Mucosa of descending colon (tissue), 3 donors: Measurements from ENCODE around the gene C4orf17. TPM values are rescaled to one million over a fixed set of nuclear protein-coding genes. Genes with fewer than 3 reads are reported as not detected.

Experiments
- ATAC-seq: fragments of 200-7000 bp; cut with Tn5 transposase; one replicate; pipeline ENCODE4 v1.9.1; 2020; ENCODE audit warnings: mild to moderate bottlenecking, moderate library complexity
- DNase-seq, 3 donors: peaks; one replicate each; pipeline ENCODE4 v3.0.0-alpha.2; 2020
- H3K36me3 ChIP-seq: fragments of 200-600 bp; one replicate; pipeline ENCODE4 v1.8.0; 2021; ENCODE audit warnings: low read depth, mild to moderate bottlenecking
- H3K4me1 ChIP-seq: fragments of 200-600 bp; one replicate; pipeline ENCODE4 v1.8.0; 2021; ENCODE audit warnings: low read depth, mild to moderate bottlenecking
- H3K4me3 ChIP-seq: fragments of 200-600 bp; one replicate; pipeline ENCODE4 v1.8.0; 2021; ENCODE audit warnings: mild to moderate bottlenecking
- H3K9me3 ChIP-seq: fragments of 200-600 bp; one replicate; pipeline ENCODE4 v1.8.0; 2021; ENCODE audit warnings: mild to moderate bottlenecking
- intact Hi-C, 2 donors: fragments of 100-400 bp; cut with DNase I in 1 of 2; cut with micrococcal nuclease in 1 of 2; formaldehyde crosslinking; loops; one replicate each; pipeline versions ENCODE4 v1.11.0 to v1.11.1; 2022; cut with DNase I, micrococcal nuclease
- total RNA-seq, 3 donors: library from RNA; stranded (reverse); fragmentation: NEBNext Ultra II Directional in 2 of 3; extraction: Animal tissue kit (Norgen Biotek cat#: 25700) in 2 of 3; gene quantifications; one replicate each; pipeline versions ENCODE4 v1.2.1 to v1.2.4, GENCODE V29; 2021 to 2023
- TF ChIP-seq, protein P1 (sequence below): fragments of 200-600 bp; IDR thresholded peaks from one replicate; pipeline ENCODE4 v1.8.0; 2022; ENCODE audit warnings: antibody characterized with exemption, mild to moderate bottlenecking
- donor health status: DM: no; HTN: no; CAD: no; lungs with moderate emphysema.
- donor health status: DM: no; HTN: no; CAD: no.
- donor health status: DM: no; HTN: yes; CAD: no.

Gene C4orf17
- total RNA-seq, 3 donors from 2014 or later, result not detected

DNA sequence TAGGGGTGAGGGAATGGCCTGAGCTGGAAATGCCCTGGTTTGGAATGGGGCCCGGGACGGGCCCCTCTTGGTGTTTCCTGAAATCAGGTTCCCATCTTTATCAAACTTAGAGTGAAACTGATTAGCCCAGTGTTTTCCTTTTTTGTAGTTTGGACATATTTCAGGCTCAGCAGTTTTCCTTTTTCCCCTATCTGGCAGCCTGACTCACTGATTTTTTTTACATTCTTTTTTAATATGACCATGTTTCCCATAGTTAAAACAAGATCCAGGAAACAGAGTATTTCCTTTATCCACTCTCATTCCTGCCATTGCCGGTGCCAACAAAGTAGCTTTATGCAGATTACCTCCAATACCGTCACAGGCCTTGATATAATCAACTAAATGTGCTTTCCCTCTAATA lies 20.5 kb upstream of the C4orf17 start:
- no peak for ATAC-seq
- no peaks in the 10 kb centered on the region for H3K4me1 ChIP-seq
- intact Hi-C loops, result no loop called here
- TF ChIP-seq, protein P1, sequence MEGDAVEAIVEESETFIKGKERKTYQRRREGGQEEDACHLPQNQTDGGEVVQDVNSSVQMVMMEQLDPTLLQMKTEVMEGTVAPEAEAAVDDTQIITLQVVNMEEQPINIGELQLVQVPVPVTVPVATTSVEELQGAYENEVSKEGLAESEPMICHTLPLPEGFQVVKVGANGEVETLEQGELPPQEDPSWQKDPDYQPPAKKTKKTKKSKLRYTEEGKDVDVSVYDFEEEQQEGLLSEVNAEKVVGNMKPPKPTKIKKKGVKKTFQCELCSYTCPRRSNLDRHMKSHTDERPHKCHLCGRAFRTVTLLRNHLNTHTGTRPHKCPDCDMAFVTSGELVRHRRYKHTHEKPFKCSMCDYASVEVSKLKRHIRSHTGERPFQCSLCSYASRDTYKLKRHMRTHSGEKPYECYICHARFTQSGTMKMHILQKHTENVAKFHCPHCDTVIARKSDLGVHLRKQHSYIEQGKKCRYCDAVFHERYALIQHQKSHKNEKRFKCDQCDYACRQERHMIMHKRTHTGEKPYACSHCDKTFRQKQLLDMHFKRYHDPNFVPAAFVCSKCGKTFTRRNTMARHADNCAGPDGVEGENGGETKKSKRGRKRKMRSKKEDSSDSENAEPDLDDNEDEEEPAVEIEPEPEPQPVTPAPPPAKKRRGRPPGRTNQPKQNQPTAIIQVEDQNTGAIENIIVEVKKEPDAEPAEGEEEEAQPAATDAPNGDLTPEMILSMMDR, result no peak
- no peak overlapping the region for H3K4me3 ChIP-seq
- peaks cover 27% of the 10 kb centered on the region for H3K9me3 ChIP-seq
- DNase-seq, result no peak
- no peaks in the 10 kb centered on the region for H3K36me3 ChIP-seq

DNA sequence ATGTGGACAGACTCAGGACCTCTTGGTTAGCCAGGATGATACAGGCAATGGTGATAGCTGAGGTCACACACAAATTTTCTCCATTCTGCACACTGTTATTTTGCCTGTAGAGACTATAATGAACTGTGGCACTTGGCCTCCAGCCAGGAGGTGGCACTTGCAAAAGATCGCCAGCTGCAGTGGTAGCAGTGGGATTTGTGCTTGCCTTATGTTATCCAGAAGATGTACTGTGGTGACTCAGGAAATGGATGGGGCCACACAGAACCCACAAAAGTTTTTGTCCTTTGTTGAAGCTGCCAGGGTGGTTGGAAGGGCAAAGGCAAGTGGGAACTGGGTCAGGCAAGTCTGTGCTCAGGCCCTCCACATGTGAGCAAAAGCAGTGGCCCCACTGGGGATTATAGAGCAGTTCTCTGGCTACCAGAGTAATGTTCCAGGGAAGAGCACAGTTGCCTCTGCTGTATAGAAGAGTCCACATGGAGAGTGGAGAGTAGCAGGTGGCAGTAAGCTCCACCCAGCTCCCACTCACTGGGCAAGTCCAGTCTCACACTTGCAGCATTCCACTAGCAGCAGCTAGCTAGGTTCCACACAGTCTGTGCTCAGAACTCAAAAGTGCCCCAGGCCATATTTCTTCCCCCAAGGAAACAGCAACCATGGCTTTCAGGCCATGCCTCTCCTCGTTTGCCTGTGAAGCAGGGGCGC lies 5.9 kb upstream of the C4orf17 start:
- H3K36me3 ChIP-seq, result no peaks in the 10 kb centered on the region
- H3K9me3 ChIP-seq, result no peaks in the 10 kb centered on the region
- DNase-seq (no peak), ATAC-seq (no peak)
- TF ChIP-seq, protein P1, result no peak
- H3K4me3 ChIP-seq, result no peak overlapping the region
- intact Hi-C loops, result no loop called here
- H3K4me1 ChIP-seq, result no peaks in the 10 kb centered on the region

DNA sequence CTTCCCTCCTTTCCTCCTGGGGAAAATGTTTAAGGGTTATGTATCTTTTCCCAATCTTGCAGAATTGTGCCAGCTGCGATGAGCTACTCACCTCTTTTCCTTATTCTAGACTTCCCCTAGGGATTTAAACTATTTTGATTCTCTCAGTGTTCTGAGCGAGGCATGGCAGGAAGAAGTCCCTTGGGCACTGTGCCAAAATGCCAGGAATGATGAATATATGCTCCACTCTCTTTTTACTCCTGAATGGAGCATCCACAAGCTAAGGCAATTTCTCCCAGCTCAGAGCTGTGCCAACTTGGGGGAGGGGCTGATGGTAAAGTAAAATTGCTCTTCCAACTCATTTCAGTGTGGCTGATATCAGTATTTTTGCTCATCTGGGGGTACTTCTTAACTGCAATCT lies 4.0 kb upstream of the C4orf17 start:
- Histone ChIP-seq H3K36me3 (no peaks in the 10 kb centered on the region), H3K9me3 (no peaks in the 10 kb centered on the region), H3K4me3 (no peak overlapping the region), H3K4me1 (no peaks in the 10 kb centered on the region)
- ATAC-seq (no peak), DNase-seq (no peak)
- intact Hi-C loops, result no loop called here
- TF ChIP-seq, protein P1, result no peak

DNA sequence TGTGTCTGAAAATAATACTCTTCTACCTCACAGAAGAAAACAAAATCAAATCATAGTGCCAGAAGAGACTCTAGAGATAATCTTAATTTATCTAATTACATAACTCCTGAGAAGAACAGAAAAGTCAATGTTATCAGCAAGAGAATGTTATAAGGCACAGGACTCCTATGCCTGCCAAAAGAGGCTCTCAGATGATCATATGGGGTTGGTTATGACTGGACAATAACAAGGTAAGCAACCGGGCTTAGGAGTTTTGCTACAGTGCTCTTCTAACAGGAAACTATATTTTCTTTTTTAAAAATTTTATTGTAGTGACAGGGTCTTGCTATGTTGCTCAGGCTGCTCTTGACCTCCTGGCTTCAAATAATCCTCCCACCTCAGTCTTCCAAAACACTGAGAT lies 3.5 kb upstream of the C4orf17 start:
- TF ChIP-seq, protein P1, result no peak
- ATAC-seq (no peak), DNase-seq (no peak)
- Histone ChIP-seq H3K4me1 (no peaks in the 10 kb centered on the region), H3K9me3 (no peaks in the 10 kb centered on the region), H3K4me3 (no peak overlapping the region), H3K36me3 (no peaks in the 10 kb centered on the region)
- intact Hi-C loops, result no loop called here

DNA sequence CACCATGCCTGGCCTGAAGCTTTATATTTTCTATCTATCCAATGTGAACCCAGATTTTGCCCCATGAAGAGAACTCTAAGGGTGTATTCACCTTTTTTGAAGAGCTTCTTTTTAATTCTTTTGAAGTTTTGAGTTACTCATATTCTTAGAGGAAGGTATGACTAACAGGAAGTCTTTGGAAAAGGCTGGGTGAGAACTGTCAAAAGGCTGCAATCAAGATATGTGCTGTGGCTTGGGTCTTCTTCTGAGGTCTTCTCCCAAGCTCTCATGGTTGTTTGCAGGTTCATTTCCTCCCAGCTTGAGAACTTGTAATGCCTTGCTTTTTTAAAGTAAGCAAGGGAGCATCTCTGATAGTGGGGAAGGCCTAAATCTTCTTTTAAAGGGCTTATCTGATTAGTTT lies 3.1 kb upstream of the C4orf17 start:
- TF ChIP-seq, protein P1, result no peak

More for the DNA sequence above, 3.1 kb upstream of the C4orf17 start:
- no peak for ATAC-seq
- intact Hi-C loops, result no loop called here
- Histone ChIP-seq H3K4me3 (no peak overlapping the region), H3K4me1 (no peaks in the 10 kb centered on the region), H3K9me3 (no peaks in the 10 kb centered on the region), H3K36me3 (no peaks in the 10 kb centered on the region)
- no peak for DNase-seq
